ENCODE results near the gene PRKCZ. TPM values are rescaled to one million over a fixed set of nuclear protein-coding genes. Genes with fewer than 3 reads are reported as not detected.

Gene PRKCZ
- polyA plus RNA-seq, 3 donors: 0.74 to 1.9 (median 1.4) TPM

DNA sequence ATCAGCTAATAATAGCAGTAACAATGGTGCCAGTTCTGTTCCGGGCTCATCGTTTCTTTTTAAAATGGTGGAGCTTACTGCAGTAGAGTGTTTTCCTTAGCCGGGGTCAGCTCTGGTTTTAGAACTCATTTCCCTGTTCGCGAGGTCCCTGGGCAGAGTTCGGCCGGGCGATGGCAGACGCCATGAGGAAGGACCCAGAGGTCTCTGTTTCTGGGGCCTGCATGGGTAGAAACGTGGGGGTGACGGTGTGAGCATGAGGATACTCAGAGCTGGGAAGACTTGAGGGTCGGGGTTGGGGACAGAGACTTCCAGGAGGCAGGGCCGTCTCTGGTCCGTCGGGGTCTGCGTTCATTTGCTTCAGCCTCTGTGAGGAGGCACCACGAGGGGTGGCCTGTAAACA, 38.8 kb downstream of the PRKCZ start:
- no peaks in the 10 kb centered on the region for H3K36me3 Mint-ChIP-seq
- no peaks in the 10 kb centered on the region for H4K20me1 ChIP-seq (ENCODE audit: insufficient read depth, low read length)
- no peaks in the 10 kb centered on the region for H3K79me2 ChIP-seq (ENCODE audit: insufficient read depth, low read length)
- no peak overlapping the region for H2AFZ ChIP-seq (ENCODE audit: insufficient read depth, low read depth, low read length, poor library complexity, severe bottlenecking)
- H3K27ac Mint-ChIP-seq: no peak overlapping the region
- no peaks in the 10 kb centered on the region for H3K36me3 ChIP-seq (replicated peaks in 1 of 2; ENCODE audit: control insufficient read depth in 1 of 2, insufficient read depth in 2 of 2, low read length in 2 of 2)
- peaks cover 4% of the 10 kb centered on the region for H3K4me1 Mint-ChIP-seq
- DNase-seq: no peak
- peaks cover 0 to 3% (median 0%) of the 10 kb centered on the region in 7 donors for H3K9me3 Mint-ChIP-seq
- H3K27me3 Mint-ChIP-seq (ENCODE audit: low read depth in 3 of 3): peaks cover 0 to 5% (median 2%) of the 10 kb centered on the region in 3 donors
- H3K4me2 ChIP-seq (replicated peaks; ENCODE audit: extremely low read depth, low read length, poor library complexity, severe bottlenecking): no peak overlapping the region
- H3K4me3 Mint-ChIP-seq: no peak overlapping the region
- WGBS (ENCODE audit: insufficient coverage): 92% methylated on average over 17 of the region's 17 CpGs
- H3K9me3 ChIP-seq (replicated peaks in 1 of 2; ENCODE audit: control insufficient read depth in 1 of 2, insufficient read depth in 1 of 2, low read length in 2 of 2): no peaks in the 10 kb centered on the region
- intact Hi-C loops (cut with micrococcal nuclease): no loop called here
- H3K9ac ChIP-seq (ENCODE audit: insufficient read depth, low read length, poor library complexity, severe bottlenecking): no peak overlapping the region
- H3K27ac ChIP-seq (ENCODE audit: low read depth in 1 of 2, low read length in 2 of 2): no peak overlapping the region
- no peaks in the 10 kb centered on the region for H3K4me1 ChIP-seq (ENCODE audit: control insufficient read depth in 1 of 2, insufficient read depth in 2 of 2, low read length in 2 of 2)
- TF ChIP-seq, protein P1, sequence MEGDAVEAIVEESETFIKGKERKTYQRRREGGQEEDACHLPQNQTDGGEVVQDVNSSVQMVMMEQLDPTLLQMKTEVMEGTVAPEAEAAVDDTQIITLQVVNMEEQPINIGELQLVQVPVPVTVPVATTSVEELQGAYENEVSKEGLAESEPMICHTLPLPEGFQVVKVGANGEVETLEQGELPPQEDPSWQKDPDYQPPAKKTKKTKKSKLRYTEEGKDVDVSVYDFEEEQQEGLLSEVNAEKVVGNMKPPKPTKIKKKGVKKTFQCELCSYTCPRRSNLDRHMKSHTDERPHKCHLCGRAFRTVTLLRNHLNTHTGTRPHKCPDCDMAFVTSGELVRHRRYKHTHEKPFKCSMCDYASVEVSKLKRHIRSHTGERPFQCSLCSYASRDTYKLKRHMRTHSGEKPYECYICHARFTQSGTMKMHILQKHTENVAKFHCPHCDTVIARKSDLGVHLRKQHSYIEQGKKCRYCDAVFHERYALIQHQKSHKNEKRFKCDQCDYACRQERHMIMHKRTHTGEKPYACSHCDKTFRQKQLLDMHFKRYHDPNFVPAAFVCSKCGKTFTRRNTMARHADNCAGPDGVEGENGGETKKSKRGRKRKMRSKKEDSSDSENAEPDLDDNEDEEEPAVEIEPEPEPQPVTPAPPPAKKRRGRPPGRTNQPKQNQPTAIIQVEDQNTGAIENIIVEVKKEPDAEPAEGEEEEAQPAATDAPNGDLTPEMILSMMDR (IDR thresholded peaks at IDR 0.05): no peak
- H3K4me3 ChIP-seq (replicated peaks in 1 of 3; ENCODE audit: low read depth in 2 of 3, low read length in 3 of 3): no peak overlapping the region
- no peaks in the 10 kb centered on the region for H3K27me3 ChIP-seq (ENCODE audit: control insufficient read depth in 2 of 2, insufficient read depth in 2 of 2, low read length in 2 of 2)

- no peak overlapping the region for H3K4me3 Mint-ChIP-seq
- Histone ChIP-seq H3K4me2 (replicated peaks; ENCODE audit: extremely low read depth, low read length, poor library complexity, severe bottlenecking) (no peak overlapping the region), H3K9me3 (replicated peaks in 1 of 2; ENCODE audit: control insufficient read depth in 1 of 2, insufficient read depth in 1 of 2, low read length in 2 of 2) (no peaks in the 10 kb centered on the region), H3K4me3 (replicated peaks in 1 of 3; ENCODE audit: low read depth in 2 of 3, low read length in 3 of 3) (no peak overlapping the region), H3K4me1 (ENCODE audit: control insufficient read depth in 1 of 2, insufficient read depth in 2 of 2, low read length in 2 of 2) (no peaks in the 10 kb centered on the region), H2AFZ (ENCODE audit: insufficient read depth, low read depth, low read length, poor library complexity, severe bottlenecking) (no peak overlapping the region), H3K9ac (ENCODE audit: insufficient read depth, low read length, poor library complexity, severe bottlenecking) (no peak overlapping the region), H3K79me2 (ENCODE audit: insufficient read depth, low read length) (no peaks in the 10 kb centered on the region), H3K36me3 (replicated peaks in 1 of 2; ENCODE audit: control insufficient read depth in 1 of 2, insufficient read depth in 2 of 2, low read length in 2 of 2) (no peaks in the 10 kb centered on the region), H3K27ac (ENCODE audit: low read depth in 1 of 2, low read length in 2 of 2) (no peak overlapping the region), H4K20me1 (ENCODE audit: insufficient read depth, low read length) (no peaks in the 10 kb centered on the region), H3K27me3 (ENCODE audit: control insufficient read depth in 2 of 2, insufficient read depth in 2 of 2, low read length in 2 of 2) (no peaks in the 10 kb centered on the region)
- intact Hi-C loops (cut with micrococcal nuclease): loop anchor here in 1 of 2 donors (5.0 kb wide), 1 partner anchor 82 kb away; no protein-coding TSS in a partner anchor
- TF ChIP-seq, protein P1 (IDR thresholded peaks at IDR 0.05): no peak
- H3K36me3 Mint-ChIP-seq: no peaks in the 10 kb centered on the region
- peaks cover 0 to 3% (median 2%) of the 10 kb centered on the region in 3 donors for H3K27me3 Mint-ChIP-seq (ENCODE audit: low read depth in 3 of 3)
- H3K4me1 Mint-ChIP-seq: peaks cover 4% of the 10 kb centered on the region
- DNase-seq: no peak
- no peak overlapping the region for H3K27ac Mint-ChIP-seq
- WGBS (ENCODE audit: insufficient coverage): 94% methylated on average over 16 of the region's 22 CpGs
- peaks cover 0 to 6% (median 2%) of the 10 kb centered on the region in 7 donors for H3K9me3 Mint-ChIP-seq
Observed at GRCh38 chr1:2090216-2090890, 40.1 kb downstream of the PRKCZ start.
